ENCODE data around the gene IQCK.

IQCK gene

DNA sequence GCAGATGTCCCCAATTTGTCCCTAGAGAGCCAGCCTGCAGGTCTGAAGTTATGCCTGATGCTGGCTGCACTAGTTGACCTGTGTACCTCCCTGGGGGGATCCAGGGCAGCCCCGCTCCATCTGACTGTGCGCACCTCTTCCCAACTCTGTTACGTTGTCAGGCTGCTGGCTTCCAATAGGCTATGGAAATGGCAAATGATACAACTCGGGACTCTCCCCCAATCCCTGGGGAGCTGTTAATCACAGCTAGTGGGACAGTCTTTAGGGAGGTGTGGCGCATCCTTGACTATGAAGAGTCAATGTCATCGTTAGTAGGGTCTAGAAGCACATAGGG is 136.4 kb downstream of the IQCK start:
- ChIA-PET CTCF (no interaction called here), POLR2A (interaction anchor here (0.5 kb wide), 1 partner anchor 420 kb away, joined by 3 read pairs; no protein-coding TSS in a partner anchor)
- peaks cover 0 to 2% of the 10 kb centered on the region in 2 experiments; a peak in 1 of 3 replicates for H3K36me3 ChIP-seq (ENCODE audit: control insufficient read depth in 2 of 2, insufficient read depth in 1 of 2, low read length in 2 of 2)
- no peaks in the 10 kb centered on the region for H3K9me3 ChIP-seq (ENCODE audit: control insufficient read depth, insufficient read depth, low read depth, low read length)
- no peak overlapping the region for H3K27ac ChIP-seq (ENCODE audit: extremely low read depth, low read depth, low read length)
- H3K4me3 ChIP-seq (ENCODE audit: low read depth, low read length), result no peak overlapping the region
- no peak for TF ChIP-seq ATF2 (tag by site-specific recombination; IDR thresholded peaks at IDR 0.05; ENCODE audit: low read depth)
- peaks cover 11% of the 10 kb centered on the region for H3K4me1 ChIP-seq (ENCODE audit: control insufficient read depth, insufficient read depth, low read length)

GRCh38 chr16:19856120-19856519 is 138.0 kb downstream of the IQCK start:
- Histone ChIP-seq H3K4me3 (ENCODE audit: low read depth, low read length) (no peak overlapping the region), H3K4me1 (ENCODE audit: control insufficient read depth, insufficient read depth, low read length) (peaks cover 14% of the 10 kb centered on the region), H3K9me3 (ENCODE audit: control insufficient read depth, insufficient read depth, low read depth, low read length) (no peaks in the 10 kb centered on the region), H3K36me3 (ENCODE audit: control insufficient read depth in 2 of 2, insufficient read depth in 1 of 2, low read length in 2 of 2) (peaks cover 0 to 5% of the 10 kb centered on the region in 2 experiments; a peak in 1 of 3 replicates), H3K27ac (ENCODE audit: extremely low read depth, low read depth, low read length) (no peak overlapping the region)
- CTCF ChIA-PET, result interaction anchor here (0.6 to 1.3 kb wide), 2 partner anchors 148 to 272 kb away, joined by 3 read pairs; no protein-coding TSS in a partner anchor
- POLR2A ChIA-PET, result no interaction called here
- TF ChIP-seq ZNF311 (tag by site-specific recombination; IDR thresholded peaks at IDR 0.05; ENCODE audit: borderline replicate concordance), result no peak
- no peak for TF ChIP-seq KLF9 (tag by site-specific recombination; IDR thresholded peaks at IDR 0.05; ENCODE audit: low read depth)
- TF ChIP-seq ZNF335 (tag by site-specific recombination; conservative IDR thresholded peaks at IDR 0.05), result no peak
- TF ChIP-seq ZNF433 (tag by site-specific recombination; IDR thresholded peaks at IDR 0.05; ENCODE audit: low read depth), result no peak
- TF ChIP-seq, protein P1, sequence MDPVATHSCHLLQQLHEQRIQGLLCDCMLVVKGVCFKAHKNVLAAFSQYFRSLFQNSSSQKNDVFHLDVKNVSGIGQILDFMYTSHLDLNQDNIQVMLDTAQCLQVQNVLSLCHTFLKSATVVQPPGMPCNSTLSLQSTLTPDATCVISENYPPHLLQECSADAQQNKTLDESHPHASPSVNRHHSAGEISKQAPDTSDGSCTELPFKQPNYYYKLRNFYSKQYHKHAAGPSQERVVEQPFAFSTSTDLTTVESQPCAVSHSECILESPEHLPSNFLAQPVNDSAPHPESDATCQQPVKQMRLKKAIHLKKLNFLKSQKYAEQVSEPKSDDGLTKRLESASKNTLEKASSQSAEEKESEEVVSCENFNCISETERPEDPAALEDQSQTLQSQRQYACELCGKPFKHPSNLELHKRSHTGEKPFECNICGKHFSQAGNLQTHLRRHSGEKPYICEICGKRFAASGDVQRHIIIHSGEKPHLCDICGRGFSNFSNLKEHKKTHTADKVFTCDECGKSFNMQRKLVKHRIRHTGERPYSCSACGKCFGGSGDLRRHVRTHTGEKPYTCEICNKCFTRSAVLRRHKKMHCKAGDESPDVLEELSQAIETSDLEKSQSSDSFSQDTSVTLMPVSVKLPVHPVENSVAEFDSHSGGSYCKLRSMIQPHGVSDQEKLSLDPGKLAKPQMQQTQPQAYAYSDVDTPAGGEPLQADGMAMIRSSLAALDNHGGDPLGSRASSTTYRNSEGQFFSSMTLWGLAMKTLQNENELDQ (tag by site-specific recombination; IDR thresholded peaks at IDR 0.05; ENCODE audit: low read depth), result no peak
- no peak for TF ChIP-seq ZBTB20 (tag by site-specific recombination; IDR thresholded peaks at IDR 0.05)
- TF ChIP-seq ZNF202 (tag by site-specific recombination; IDR thresholded peaks at IDR 0.05; ENCODE audit: borderline replicate concordance), result no peak
- TF ChIP-seq ZNF555 (tag by site-specific recombination; conservative IDR thresholded peaks at IDR 0.05), result no peak
- TF ChIP-seq ZNF394 (tag by site-specific recombination; IDR thresholded peaks at IDR 0.05; ENCODE audit: borderline replicate concordance), result no peak
- no peak for TF ChIP-seq ZBTB1 (tag by site-specific recombination; IDR thresholded peaks at IDR 0.05)
- no peak for TF ChIP-seq ZNF639 (tag by site-specific recombination; IDR thresholded peaks at IDR 0.05)
- TF ChIP-seq ZNF175 (tag by site-specific recombination; IDR thresholded peaks at IDR 0.05), result no peak

GRCh38 chr16:19857593-19858339 is 139.7 kb downstream of the IQCK start:
- Histone ChIP-seq H3K4me3 (ENCODE audit: low read depth, low read length) (no peak overlapping the region), H3K36me3 (ENCODE audit: control insufficient read depth in 2 of 2, insufficient read depth in 1 of 2, low read length in 2 of 2) (peaks cover 0 to 5% of the 10 kb centered on the region in 2 experiments; a peak in 1 of 3 replicates), H3K9me3 (ENCODE audit: control insufficient read depth, insufficient read depth, low read depth, low read length) (no peaks in the 10 kb centered on the region), H3K27ac (ENCODE audit: extremely low read depth, low read depth, low read length) (peak overlapping the region; percentile 19; the same call in 1 of the 2 replicates), H3K4me1 (ENCODE audit: control insufficient read depth, insufficient read depth, low read length) (peaks cover 14% of the 10 kb centered on the region)
- POLR2A ChIA-PET, result no interaction called here
- CTCF ChIA-PET, result no interaction called here
- TF ChIP-seq ZNF423 (tag by site-specific recombination; IDR thresholded peaks at IDR 0.05) (no peak), ZNF274 (IDR thresholded peaks at IDR 0.05; ENCODE audit: low read length) (no peak), ZNF274 (tag by site-specific recombination; IDR thresholded peaks at IDR 0.05; ENCODE audit: borderline replicate concordance) (no peak), ZNF16 (tag by site-specific recombination; IDR thresholded peaks at IDR 0.05; ENCODE audit: low read depth) (no peak), SETDB1 (IDR thresholded peaks at IDR 0.05; ENCODE audit: insufficient read length, low read length) (no peak), ZNF585B (tag by site-specific recombination; IDR thresholded peaks at IDR 0.05) (no peak), SP7 (tag by site-specific recombination; IDR thresholded peaks at IDR 0.05) (0 out of 2 replicates have a peak, but pooled peaks have one; percentile 27), ZNF639 (tag by site-specific recombination; IDR thresholded peaks at IDR 0.05) (no peak), ZNF248 (tag by site-specific recombination; IDR thresholded peaks at IDR 0.05) (no peak), ZNF133 (tag by site-specific recombination; IDR thresholded peaks at IDR 0.05) (no peak), ZNF311 (tag by site-specific recombination; IDR thresholded peaks at IDR 0.05; ENCODE audit: borderline replicate concordance) (no peak)
- TF ChIP-seq, protein P2, sequence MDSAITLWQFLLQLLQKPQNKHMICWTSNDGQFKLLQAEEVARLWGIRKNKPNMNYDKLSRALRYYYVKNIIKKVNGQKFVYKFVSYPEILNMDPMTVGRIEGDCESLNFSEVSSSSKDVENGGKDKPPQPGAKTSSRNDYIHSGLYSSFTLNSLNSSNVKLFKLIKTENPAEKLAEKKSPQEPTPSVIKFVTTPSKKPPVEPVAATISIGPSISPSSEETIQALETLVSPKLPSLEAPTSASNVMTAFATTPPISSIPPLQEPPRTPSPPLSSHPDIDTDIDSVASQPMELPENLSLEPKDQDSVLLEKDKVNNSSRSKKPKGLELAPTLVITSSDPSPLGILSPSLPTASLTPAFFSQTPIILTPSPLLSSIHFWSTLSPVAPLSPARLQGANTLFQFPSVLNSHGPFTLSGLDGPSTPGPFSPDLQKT (IDR thresholded peaks at IDR 0.05; ENCODE audit: borderline replicate concordance, low read depth, low read length), result no peak

All from HEK293 (cell line).